Neutrophil (primary cell): ENCODE results near the gene MTA2.
"Not testable (repeated sequence)": the region's sequence is repeated elsewhere in the genome, so short reads cannot be mapped to it uniquely, and the experiment has no call there.

ENCODE experiments used
- H3K27ac ChIP-seq: fragments of 200-600 bp; sonication (generic); 2 replicates; pipeline ENCODE4 v1.5.1; 2016; ENCODE audit warnings: mild to moderate bottlenecking, moderate library complexity
- H3K27me3 ChIP-seq: fragments of 200-600 bp; sonication (generic); 2 replicates; pipeline ENCODE4 v1.6.0; 2016; ENCODE audit warnings: mild to moderate bottlenecking
- H3K36me3 ChIP-seq: fragments of 200-600 bp; sonication (generic); 2 replicates; pipeline ENCODE4 v1.5.1; 2017
- H3K4me1 ChIP-seq, 2 experiments: fragments of 200-600 bp in 1 of 2; sonication (generic) in 1 of 2; 1 replicate in 1 of 2; 2 replicates in 1 of 2; pipeline versions ENCODE4 v1.5.1 to v1.6.1; 2013 to 2016; ENCODE audit warnings: low read depth in 1 of 2, low read length in 1 of 2, mild to moderate bottlenecking in 1 of 2, moderate library complexity in 1 of 2; ENCODE audit not compliant: control insufficient read depth in 1 of 2, insufficient read depth in 1 of 2
- H3K4me3 ChIP-seq, 2 experiments: fragments of 200-600 bp in 1 of 2; sonication (generic) in 1 of 2; 1 replicate in 1 of 2; 2 replicates in 1 of 2; pipeline ENCODE4 v1.5.1; 2013 to 2016; ENCODE audit warnings: low read depth in 1 of 2, low read length in 1 of 2, mild to moderate bottlenecking in 1 of 2, moderate library complexity in 1 of 2
- H3K9me3 ChIP-seq: fragments of 200-600 bp; sonication (generic); 2 replicates; pipeline ENCODE4 v1.5.1; 2016
- TF ChIP-seq, protein P1 (sequence below): fragments of 200-600 bp; sonication (generic); IDR thresholded peaks from 2 replicates; pipeline ENCODE4 v1.5.1; 2016; ENCODE audit warnings: antibody characterized with exemption

The MTA2 gene

GRCh38 chr11:62627713-62628112, 26.0 kb upstream of the MTA2 start:
- peaks cover 78% of the 10 kb centered on the region for H3K36me3 ChIP-seq
- no peaks in the 10 kb centered on the region for H3K27me3 ChIP-seq
- no peaks in the 10 kb centered on the region for H3K4me1 ChIP-seq
- no peaks in the 10 kb centered on the region for H3K9me3 ChIP-seq
- H3K4me3 ChIP-seq = no peak overlapping the region
- no peak overlapping the region for H3K27ac ChIP-seq
- TF ChIP-seq, protein P1, sequence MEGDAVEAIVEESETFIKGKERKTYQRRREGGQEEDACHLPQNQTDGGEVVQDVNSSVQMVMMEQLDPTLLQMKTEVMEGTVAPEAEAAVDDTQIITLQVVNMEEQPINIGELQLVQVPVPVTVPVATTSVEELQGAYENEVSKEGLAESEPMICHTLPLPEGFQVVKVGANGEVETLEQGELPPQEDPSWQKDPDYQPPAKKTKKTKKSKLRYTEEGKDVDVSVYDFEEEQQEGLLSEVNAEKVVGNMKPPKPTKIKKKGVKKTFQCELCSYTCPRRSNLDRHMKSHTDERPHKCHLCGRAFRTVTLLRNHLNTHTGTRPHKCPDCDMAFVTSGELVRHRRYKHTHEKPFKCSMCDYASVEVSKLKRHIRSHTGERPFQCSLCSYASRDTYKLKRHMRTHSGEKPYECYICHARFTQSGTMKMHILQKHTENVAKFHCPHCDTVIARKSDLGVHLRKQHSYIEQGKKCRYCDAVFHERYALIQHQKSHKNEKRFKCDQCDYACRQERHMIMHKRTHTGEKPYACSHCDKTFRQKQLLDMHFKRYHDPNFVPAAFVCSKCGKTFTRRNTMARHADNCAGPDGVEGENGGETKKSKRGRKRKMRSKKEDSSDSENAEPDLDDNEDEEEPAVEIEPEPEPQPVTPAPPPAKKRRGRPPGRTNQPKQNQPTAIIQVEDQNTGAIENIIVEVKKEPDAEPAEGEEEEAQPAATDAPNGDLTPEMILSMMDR = no peak

DNA sequence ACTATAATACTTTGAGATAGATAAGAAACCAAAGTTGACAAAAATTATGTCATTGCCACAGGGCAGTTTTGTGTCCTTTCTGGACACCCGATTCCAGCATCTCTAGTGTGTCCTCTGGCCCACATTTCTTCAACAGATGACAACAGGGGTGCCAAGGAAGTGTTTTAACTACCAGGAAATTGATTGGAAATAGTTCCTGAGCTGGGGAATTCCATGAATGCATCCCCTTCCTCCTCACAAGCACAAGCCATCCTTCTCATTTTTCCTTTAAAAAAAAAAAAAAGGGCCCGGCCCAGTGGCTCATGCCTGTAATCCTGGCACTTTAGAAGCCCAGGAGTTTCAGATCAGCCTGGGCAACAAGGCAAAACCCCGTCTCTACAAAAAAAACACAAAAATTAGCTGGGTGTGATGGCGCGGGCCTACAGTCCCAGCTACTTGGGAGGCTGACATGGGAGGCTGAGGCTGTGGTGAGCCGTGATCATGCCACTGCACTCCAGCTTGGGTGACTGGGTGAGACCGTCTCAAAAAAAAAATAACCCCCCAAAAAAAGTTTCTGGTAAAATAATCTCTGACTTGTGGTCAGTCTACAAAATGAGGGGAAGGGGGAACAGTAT, 20.9 kb upstream of the MTA2 start:
- H3K4me3 ChIP-seq = peak overlapping the region; percentile 71 to 73
- H3K27ac ChIP-seq = peak overlapping the region; percentile 88
- no peaks in the 10 kb centered on the region for H3K9me3 ChIP-seq
- no peaks in the 10 kb centered on the region for H3K27me3 ChIP-seq
- peaks cover 19 to 22% of the 10 kb centered on the region in 2 experiments for H3K4me1 ChIP-seq
- TF ChIP-seq, protein P1 = no peak
- H3K36me3 ChIP-seq = peaks cover 30% of the 10 kb centered on the region

DNA sequence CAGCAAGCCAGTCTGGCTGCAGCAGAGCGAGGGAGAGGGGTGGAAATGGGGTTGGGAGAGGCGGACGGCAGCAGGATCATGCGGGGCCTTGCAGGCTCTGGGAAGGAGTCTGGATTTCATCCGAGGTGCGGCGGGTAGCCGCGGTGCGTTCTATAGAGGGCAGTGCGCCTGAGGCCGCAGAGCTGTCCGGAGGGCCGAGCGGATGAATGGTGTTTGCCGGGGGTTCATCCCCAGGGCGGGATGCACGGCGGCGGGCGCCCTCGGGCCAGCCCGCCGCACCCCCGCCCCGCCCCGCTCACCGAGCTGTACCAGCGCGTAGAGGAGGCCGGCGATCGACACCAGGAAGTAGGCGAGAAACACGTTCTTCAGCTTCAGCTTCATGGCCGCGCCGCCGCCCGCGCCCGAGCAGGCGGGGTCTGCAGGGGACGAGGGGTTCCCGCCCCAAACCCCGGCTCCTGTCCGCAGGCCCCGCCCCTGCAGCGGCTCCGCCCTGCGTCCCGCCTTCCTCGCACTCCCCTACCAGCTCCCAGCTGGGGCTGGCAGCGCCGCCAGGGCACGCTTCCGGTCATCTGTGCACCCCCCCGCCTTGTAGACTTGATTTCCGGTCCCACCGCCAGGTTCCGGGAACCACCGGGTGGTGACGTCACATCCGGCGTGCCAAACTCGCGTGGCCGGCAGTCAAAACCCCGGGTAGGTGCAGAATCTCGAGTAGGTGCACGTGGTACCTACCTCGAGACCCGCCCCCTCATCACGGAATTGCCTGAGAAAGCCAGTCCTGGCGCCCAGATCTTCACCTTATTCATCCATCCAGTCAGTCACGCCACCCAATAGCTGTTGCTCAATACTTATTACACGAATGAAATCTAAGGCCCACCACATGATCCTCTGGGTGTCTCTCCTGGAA, 20.2 kb upstream of the MTA2 start, which contains the start of gene B3GAT3:
Gene B3GAT3, minus strand, starts transcription at position 420 of the 904 bp plus-strand sequence. Its CDS starts 39 bp downstream, at position 381.
- Histone ChIP-seq H3K4me1 (peaks cover 19 to 22% of the 10 kb centered on the region in 2 experiments), H3K27ac (peak within 1 kb of the TSS; percentile 88), H3K36me3 (peaks cover 25% of the 10 kb centered on the region), H3K27me3 (no peaks in the 10 kb centered on the region), H3K4me3 (peak within 1 kb of the TSS; percentile 71 to 73), H3K9me3 (no peaks in the 10 kb centered on the region)
- TF ChIP-seq, protein P1 = peak; percentile 82

DNA sequence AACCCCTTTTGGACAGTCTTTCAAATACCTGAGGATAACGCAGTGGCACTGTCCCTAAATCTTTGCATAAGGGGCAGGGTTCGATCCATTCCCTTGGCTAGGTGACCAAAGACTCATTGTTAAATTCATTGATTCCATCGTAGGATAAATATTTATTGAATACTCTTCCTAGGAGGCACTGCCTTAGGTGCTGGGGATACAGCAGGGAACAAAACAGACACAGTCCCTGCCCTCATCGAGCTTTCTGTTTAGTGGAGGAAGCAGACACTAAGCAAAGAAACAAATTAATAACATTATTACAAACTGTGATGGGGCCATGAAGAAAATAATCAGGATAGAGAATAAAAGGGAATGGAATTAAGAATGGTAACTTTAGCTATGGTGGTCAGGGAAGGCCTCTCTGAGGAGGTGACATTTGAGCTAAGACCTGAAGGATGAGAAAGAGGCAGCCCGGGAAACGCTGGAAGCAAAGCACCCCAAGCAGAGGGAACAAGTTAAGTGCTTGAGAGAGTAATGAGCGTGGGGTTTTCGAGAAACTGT, 19.4 kb upstream of the MTA2 start:
- H3K27me3 ChIP-seq = no peaks in the 10 kb centered on the region
- peaks cover 23% of the 10 kb centered on the region for H3K36me3 ChIP-seq
- H3K27ac ChIP-seq = peak overlapping the region; percentile 88
- TF ChIP-seq, protein P1 = no peak
- H3K9me3 ChIP-seq = no peaks in the 10 kb centered on the region
- peaks cover 19 to 22% of the 10 kb centered on the region in 2 experiments for H3K4me1 ChIP-seq
- peak overlapping the region; percentile 71 to 73 for H3K4me3 ChIP-seq

DNA sequence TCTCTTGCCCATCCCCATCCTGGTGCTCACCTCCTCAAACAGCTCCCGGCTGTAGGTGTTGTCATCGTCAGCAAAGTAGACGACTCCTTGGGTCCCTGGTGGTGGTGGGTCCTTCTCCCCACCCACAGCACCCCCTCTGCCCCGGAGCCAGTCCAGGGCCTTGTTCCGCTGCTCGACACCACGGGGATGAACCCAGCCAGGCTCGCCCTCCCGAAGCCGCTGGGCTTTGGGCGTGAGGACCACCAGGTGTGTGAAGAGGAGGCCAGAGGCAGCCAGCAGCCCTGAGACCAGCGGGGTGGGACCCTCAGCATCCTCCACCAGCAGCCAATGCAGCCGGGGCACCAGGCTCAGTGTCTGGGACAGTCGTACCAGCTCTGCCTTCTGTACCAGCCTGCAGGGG, 15.3 kb upstream of the MTA2 start:
- H3K27me3 ChIP-seq, H3K9me3 ChIP-seq, H3K27ac ChIP-seq, H3K4me3 ChIP-seq: not testable (repeated sequence)
- H3K36me3 ChIP-seq = peaks cover 15% of the 10 kb centered on the region
- peaks cover 34 to 38% of the 10 kb centered on the region in 2 experiments for H3K4me1 ChIP-seq
